HL-60/S4 treated with phorbol 12-myristate 13-acetate at 8.2 ng/mL for 4 days and 3 days (cell line): Measurements from ENCODE around the gene GGTLC2.
"Not testable (repeated sequence)": the region's sequence is repeated elsewhere in the genome, so short reads cannot be mapped to it uniquely, and the experiment has no call there.

Experiments
- in situ Hi-C: fragments of 300-500 bp; cut with MboI; formaldehyde crosslinking; loops from 2 replicates; pipeline ENCODE4 v1.15.0; 2022; ENCODE audit warnings: low sequenced_read_pairs

The GGTLC2 gene

GRCh38 chr22:22667966-22668880, 23.8 kb downstream of the GGTLC2 start:
- in situ Hi-C loops: no loop called here

DNA sequence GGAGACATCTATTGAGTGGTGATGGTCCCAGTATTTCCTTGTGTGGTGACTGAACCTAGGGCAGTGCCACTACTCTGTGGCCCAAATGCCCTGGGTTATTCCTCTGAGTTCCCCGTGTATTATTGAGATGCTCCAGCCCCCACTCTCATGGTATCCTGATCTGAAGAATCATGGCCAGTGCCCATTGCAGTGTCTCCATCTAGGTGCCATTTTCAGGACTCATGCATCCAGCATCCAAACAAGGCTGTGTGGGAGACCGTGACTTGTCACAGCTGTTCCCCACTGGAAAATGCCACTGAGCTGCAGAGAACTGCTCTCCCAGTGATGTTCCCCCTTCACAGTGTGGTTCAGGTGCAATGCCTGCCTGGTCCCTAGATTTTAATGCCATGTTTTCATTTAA, 24.7 kb downstream of the GGTLC2 start:
- in situ Hi-C loops: no loop called here

GRCh38 chr22:22670076-22670795, 25.8 kb downstream of the GGTLC2 start:
- in situ Hi-C loops: no loop called here

DNA sequence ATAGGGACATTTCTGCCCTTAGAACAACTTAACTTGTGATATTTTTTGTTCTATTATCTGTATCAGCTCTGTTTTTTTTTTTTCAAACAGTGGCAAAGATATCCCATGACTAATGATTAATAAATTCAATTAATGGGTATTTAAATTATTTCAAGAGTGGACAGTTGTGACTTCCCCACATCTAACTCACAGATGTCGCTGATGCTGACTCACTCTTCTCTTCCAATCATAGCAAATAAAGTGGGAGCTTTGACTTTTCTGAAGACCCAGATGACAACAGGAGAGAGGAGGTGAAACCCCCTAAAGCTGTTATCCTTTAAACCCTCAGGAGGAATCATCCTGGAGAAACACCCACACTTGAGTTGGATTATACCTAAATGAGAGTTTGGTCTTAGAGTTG, 27.1 kb downstream of the GGTLC2 start:
- in situ Hi-C loops: no loop called here

DNA sequence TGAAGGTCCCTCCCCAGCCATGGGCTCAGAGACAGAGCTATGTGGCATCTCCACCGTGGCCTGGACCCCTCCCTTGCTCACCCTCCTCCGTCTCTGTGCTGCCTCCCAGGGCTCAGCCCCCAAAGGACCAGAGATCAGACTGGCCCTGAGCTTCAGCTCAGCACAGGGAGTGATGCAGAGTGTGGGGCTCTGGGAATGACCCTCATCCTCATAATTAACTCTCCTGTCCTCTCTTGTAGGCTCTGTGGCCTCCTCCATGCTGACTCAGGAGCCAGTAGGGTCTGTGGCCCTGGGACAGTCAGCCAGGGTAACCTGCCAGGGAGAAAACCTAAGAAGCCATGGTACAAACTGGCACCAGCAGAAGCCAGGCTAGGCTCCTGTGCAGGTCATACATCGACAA, 28.7 kb downstream of the GGTLC2 start:
- in situ Hi-C loops: no loop called here

GRCh38 chr22:22673628-22674027, 29.2 kb downstream of the GGTLC2 start:
- in situ Hi-C loops: no loop called here

- in situ Hi-C loops: no loop called here
Measured at GRCh38 chr22:22674467-22674866, 30.1 kb downstream of the GGTLC2 start.

DNA sequence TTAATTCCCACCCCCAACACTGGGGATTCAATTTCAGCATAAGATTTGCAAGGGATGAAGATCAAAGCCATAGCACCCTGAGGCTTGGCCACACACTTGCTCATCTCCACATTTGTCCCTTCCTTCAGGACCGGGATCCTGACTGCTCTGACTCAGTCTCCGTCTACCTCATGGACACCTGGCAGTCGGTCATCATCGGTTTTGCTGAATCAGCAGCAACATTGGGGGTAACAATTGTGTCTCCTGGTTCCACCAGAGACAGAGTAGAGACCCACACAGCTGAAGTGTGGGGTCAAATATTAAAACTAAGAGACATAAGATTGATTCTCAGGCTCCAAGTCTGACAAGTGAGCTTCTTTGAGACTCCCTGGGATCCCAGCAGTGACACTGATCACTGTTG, 34.6 kb downstream of the GGTLC2 start:
- in situ Hi-C loops: no loop called here

- in situ Hi-C loops: no loop called here
Measured at GRCh38 chr22:22680396-22680795, 36.0 kb downstream of the GGTLC2 start.

DNA sequence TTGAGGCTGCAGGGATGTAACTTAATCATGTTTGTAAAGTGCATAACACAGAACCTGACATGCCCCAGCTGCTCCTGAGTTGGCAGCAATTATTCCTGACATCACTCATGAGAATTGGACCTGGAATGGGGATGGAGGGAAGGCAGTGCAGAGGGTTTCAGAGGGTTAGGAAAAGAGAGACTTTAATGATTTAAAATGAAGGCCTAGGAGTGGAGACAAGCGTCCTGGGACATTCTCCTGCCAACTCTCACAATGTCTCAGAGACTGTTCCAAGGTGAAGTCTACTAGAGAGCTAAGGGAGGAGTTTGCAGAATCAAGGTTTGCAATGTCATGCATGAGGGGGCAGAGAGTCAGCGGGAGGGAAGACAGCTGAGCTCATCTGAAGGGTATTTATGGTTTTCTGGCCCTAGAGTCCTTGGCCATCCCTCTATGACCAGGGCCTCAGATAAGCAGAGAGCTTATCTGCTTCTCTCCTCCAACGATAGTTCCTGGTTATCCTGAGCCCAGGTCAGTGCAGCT, 36.9 kb downstream of the GGTLC2 start:
- in situ Hi-C loops: no loop called here

DNA sequence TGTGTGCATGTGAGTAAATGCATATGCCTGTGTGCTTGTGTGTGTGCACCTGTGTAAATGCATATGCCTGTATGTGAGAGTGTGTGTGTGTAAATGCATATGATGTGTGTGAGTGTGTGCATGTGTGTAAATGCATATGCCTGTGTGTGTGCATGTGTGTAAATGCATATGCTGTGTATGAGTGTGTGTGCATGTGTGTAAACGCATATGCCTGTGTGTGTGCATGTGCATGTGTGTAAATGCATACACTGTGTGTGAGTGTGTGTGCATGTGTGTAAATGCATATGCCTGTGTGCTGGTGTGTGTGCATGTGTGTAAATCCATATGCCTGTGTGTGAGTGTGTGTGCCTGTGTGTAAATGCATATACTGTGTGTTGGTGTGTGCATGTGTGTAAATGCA, 37.8 kb downstream of the GGTLC2 start:
- in situ Hi-C loops: no loop called here

- in situ Hi-C loops: no loop called here
Measured at GRCh38 chr22:22682807-22683667, 38.6 kb downstream of the GGTLC2 start.

- in situ Hi-C loops: no loop called here
Measured at GRCh38 chr22:22683668-22684361, 39.4 kb downstream of the GGTLC2 start.

GRCh38 chr22:22684580-22685561, 40.5 kb downstream of the GGTLC2 start:
- in situ Hi-C loops: no loop called here

- in situ Hi-C loops: no loop called here
Measured at GRCh38 chr22:22685586-22685985, 41.2 kb downstream of the GGTLC2 start.

GRCh38 chr22:22686202-22687115, 42.0 kb downstream of the GGTLC2 start:
- in situ Hi-C loops: not testable (repeated sequence)

DNA sequence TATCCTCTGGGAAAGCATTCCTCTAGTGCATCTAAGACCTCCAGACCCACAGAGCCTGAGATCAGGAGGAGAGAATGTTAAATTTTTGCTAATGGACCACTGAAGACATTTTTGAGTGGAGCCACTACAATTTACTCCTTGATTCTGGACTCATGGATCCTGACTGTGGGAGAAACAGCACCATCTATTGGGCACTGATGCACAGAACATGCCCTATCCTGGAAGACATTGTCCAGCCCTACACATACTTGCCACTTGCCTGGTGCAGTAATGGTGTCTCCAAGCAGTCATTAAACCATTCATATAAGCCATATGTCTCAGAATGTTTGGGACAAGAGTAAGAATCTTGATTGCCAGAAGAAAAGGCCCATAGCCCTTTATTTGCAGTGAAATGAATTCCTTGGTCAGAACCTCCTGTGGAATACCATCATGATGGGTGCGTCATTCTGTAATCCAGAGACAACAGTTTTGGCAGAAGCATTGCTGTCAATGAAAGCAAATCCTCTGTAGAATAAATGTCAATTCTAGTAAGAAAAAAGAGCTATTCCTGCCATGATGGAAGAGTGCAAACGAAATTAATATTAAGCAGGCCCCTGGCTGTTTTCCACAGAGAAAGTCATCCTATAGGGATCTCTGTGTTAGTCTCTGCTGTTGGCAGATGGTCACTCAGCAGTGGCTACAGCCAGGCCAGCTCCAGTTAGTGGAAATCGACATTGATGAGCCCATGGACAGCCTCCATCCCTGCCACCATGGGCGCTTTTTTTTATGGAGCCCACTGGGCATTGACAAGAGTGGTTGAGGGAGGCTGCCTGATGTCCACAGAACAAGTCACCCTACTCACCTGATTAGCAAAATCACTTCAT, 43.5 kb downstream of the GGTLC2 start:
- in situ Hi-C loops: no loop called here
